Activated CD8-positive, alpha-beta memory T cell treated with anti-CD3 and anti-CD28 coated beads, Interleukin-2, amount 50 U/mL, for 24 hours (primary cell): ENCODE results near the gene MEST.
"Not testable (repeated sequence)": the region's sequence is repeated elsewhere in the genome, so short reads cannot be mapped to it uniquely, and the experiment has no call there.

ENCODE experiments used
- DNase-seq: peaks from one replicate; pipeline ENCODE4 v3.0.0-alpha.2; 2020; ENCODE audit errors: extremely low read depth

The MEST gene

GRCh38 chr7:130523519-130524125 lies 31.7 kb downstream of the MEST start:
- DNase-seq, result not testable (repeated sequence)

DNA sequence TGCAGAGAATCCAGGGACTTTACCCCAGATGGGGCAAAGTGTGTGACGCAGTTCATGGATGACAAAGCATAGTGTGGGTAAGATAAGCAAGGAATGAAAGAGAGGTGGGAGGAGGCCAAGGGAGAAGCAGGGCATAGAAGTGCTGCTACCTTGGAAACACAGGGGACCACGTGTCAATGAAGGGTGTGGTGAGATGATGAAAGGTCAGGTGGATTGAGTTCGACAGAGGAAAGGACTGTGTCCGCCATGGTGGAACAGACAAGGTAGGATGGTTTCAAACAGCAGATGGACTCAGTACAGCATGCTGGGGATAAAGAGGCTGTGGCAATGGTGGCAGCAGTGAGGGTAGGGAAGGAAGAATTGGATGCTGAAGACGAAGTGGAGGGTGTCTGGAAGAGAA lies 32.7 kb downstream of the MEST start:
- DNase-seq, result no peak

GRCh38 chr7:130527752-130528355 lies 36.0 kb downstream of the MEST start:
- not testable (repeated sequence) for DNase-seq

- DNase-seq, result no peak
Observed at GRCh38 chr7:130529417-130529816, 37.5 kb downstream of the MEST start.

DNA sequence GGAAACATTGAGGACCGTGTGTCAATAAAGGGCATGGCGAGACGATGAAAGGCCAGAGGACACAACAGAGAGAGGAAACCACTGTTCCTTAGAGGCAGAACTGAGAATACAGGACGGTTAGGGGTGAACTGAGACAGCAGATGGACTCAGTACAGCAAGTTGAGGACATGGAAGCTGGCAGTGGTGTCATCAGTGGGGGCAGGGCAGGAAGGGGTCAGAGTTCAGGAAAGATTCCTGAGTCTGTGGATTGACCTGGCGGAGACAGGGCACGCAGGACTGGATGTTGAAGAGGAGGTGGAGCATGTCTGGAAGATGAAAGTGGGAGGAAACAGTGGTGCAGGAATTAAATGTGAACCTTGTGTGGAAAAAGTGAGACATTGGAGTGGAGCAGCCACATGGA lies 46.0 kb downstream of the MEST start:
- not testable (repeated sequence) for DNase-seq

DNA sequence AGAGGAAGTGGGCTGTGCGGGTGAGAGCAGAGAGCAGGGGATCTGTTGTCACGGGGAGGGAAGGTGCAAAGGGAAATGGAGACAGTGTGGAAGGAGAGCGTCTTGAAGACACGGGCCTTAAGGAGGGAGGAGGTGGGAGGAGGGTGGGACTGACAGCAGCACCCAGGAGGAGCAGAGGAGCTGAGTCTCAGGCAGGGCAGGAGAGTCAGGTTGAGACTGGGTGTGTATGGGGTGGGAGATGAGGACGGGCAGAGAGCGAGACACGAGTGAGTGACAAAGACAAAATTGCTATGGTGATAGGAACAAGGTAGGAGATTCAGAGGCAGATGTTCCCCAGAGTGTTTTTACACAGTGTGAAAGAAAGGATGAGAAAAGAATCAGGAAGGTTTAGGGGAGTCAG lies 49.4 kb downstream of the MEST start:
- not testable (repeated sequence) for DNase-seq

DNA sequence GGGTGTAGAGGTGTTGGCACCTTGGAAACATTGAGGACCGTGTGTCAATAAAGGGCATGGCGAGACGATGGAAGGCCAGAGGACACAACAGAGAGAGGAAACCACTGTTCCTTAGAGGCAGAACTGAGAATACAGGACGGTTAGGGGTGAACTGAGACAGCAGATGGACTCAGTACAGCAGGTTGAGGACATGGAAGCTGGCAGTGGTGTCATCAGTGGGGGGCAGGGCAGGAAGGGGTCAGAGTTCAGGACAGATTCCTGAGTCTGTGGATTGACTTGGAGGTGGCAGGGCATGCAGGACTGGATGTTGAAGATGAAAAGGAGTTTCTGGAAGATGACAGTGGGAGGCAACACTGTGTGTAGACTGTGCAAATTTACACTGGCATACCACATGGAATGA lies 50.4 kb downstream of the MEST start:
- DNase-seq, result not testable (repeated sequence)

- DNase-seq, result no peak
Observed at GRCh38 chr7:130543487-130544010, 51.7 kb downstream of the MEST start.

GRCh38 chr7:130544356-130544755 lies 52.5 kb downstream of the MEST start:
- DNase-seq, result no peak

- no peak for DNase-seq
Observed at GRCh38 chr7:130553398-130554029, 61.6 kb downstream of the MEST start.

DNA sequence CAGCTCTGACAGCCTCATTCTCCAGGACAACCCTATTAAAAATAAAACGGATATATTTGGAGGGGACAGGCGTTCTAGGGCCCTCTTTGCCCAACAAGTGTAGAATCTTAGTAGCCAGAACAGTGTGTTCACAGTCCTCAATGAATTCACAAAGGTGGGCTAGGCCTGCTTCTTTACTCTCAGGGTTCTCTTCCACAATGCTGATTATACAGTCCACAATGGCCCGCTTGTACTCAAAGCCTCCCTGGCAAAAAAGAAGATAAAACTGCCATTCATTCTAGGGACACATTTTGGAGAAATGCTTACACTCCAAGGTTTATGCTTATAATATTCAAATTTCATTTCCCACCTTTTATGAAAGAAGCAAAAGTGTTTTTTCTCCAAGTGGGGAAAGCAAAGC lies 62.6 kb downstream of the MEST start:
- no peak for DNase-seq
